ENCODE measurements around the gene CBX7. TPM values are rescaled to one million over a fixed set of nuclear protein-coding genes. Genes with fewer than 3 reads are reported as not detected.

Gene CBX7
- polyA plus RNA-seq, 3 donors, result 3.1 to 18.0 (median 4.0) TPM

DNA sequence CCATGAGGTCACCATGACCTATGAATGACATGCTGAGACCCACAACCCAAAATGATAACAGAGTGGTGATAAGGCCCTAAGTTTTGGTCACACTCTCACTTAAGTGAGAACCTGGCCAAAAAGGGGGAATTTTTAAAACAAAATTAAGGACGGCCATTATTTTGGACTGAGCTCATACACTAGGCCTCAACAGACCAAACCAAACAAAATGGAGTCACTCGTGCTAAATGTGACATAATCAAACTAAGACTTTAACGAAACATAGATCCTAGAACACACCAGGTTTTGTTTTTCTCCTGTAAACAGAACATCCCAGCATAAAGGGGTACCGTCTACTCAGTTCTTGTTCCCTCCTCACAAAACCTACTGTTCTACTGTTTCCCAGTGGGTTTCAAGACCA lies 44.0 kb downstream of the CBX7 start:
- Histone ChIP-seq H3K79me2 (ENCODE audit: insufficient read depth, low read length) (no peaks in the 10 kb centered on the region), H3K4me1 (ENCODE audit: control insufficient read depth in 1 of 2, insufficient read depth in 2 of 2, low read length in 2 of 2) (no peaks in the 10 kb centered on the region), H3K4me3 (replicated peaks in 1 of 3; ENCODE audit: low read depth in 2 of 3, low read length in 3 of 3) (no peak overlapping the region), H3K9me3 (replicated peaks in 1 of 2; ENCODE audit: control insufficient read depth in 1 of 2, insufficient read depth in 1 of 2, low read length in 2 of 2) (no peaks in the 10 kb centered on the region), H2AFZ (ENCODE audit: insufficient read depth, low read depth, low read length, poor library complexity, severe bottlenecking) (no peak overlapping the region), H4K20me1 (ENCODE audit: insufficient read depth, low read length) (no peaks in the 10 kb centered on the region), H3K27ac (ENCODE audit: low read depth in 1 of 2, low read length in 2 of 2) (no peak overlapping the region), H3K9ac (ENCODE audit: insufficient read depth, low read length, poor library complexity, severe bottlenecking) (no peak overlapping the region), H3K36me3 (replicated peaks in 1 of 2; ENCODE audit: control insufficient read depth in 1 of 2, insufficient read depth in 2 of 2, low read length in 2 of 2) (no peaks in the 10 kb centered on the region), H3K27me3 (ENCODE audit: control insufficient read depth in 2 of 2, insufficient read depth in 2 of 2, low read length in 2 of 2) (peaks cover 0 to 3% of the 10 kb centered on the region in 2 donors), H3K4me2 (replicated peaks; ENCODE audit: extremely low read depth, low read length, poor library complexity, severe bottlenecking) (no peak overlapping the region)
- intact Hi-C loops (cut with micrococcal nuclease), result no loop called here
- TF ChIP-seq, protein P1, sequence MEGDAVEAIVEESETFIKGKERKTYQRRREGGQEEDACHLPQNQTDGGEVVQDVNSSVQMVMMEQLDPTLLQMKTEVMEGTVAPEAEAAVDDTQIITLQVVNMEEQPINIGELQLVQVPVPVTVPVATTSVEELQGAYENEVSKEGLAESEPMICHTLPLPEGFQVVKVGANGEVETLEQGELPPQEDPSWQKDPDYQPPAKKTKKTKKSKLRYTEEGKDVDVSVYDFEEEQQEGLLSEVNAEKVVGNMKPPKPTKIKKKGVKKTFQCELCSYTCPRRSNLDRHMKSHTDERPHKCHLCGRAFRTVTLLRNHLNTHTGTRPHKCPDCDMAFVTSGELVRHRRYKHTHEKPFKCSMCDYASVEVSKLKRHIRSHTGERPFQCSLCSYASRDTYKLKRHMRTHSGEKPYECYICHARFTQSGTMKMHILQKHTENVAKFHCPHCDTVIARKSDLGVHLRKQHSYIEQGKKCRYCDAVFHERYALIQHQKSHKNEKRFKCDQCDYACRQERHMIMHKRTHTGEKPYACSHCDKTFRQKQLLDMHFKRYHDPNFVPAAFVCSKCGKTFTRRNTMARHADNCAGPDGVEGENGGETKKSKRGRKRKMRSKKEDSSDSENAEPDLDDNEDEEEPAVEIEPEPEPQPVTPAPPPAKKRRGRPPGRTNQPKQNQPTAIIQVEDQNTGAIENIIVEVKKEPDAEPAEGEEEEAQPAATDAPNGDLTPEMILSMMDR (IDR thresholded peaks at IDR 0.05), result no peak
- Mint-ChIP-seq H3K4me1 (peaks cover 3% of the 10 kb centered on the region), H3K9me3 (peaks cover 0 to 2% (median 0%) of the 10 kb centered on the region in 7 donors), H3K27ac (no peak overlapping the region), H3K36me3 (no peaks in the 10 kb centered on the region), H3K27me3 (ENCODE audit: low read depth in 3 of 3) (peaks cover 9 to 14% (median 9%) of the 10 kb centered on the region in 3 donors), H3K4me3 (no peak overlapping the region)
- no peak for DNase-seq
- WGBS (ENCODE audit: insufficient coverage), result 100% methylated on average over 2 of the region's 4 CpGs

DNA sequence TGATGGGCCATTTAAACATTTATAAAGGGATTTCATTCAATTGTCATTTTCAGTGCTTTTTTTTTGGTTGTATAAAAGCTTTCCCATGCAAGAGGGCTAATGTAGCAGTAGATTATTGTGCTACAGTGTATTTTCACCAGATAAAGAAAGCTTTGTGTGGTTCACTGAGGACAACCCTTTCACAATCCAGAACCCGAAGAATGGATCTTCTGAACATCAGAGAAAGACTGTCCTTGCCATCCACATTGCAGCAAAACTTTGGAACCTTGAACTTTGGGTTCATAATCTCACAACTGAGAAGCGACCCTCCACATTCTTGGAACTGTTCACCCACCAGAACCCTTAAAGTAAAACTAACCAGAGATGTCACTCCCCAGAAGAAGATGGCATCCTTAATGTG lies 46.2 kb downstream of the CBX7 start:
- 94% methylated on average over 2 of the region's 2 CpGs for WGBS (ENCODE audit: insufficient coverage)
- no peaks in the 10 kb centered on the region for H3K4me1 ChIP-seq (ENCODE audit: control insufficient read depth in 1 of 2, insufficient read depth in 2 of 2, low read length in 2 of 2)
- Mint-ChIP-seq H3K27ac (no peak overlapping the region), H3K9me3 (peaks cover 0 to 1% (median 0%) of the 10 kb centered on the region in 7 donors), H3K4me1 (peaks cover 3% of the 10 kb centered on the region), H3K36me3 (no peaks in the 10 kb centered on the region), H3K27me3 (ENCODE audit: low read depth in 3 of 3) (peaks cover 9 to 14% (median 9%) of the 10 kb centered on the region in 3 donors), H3K4me3 (no peak overlapping the region)
- H3K79me2 ChIP-seq (ENCODE audit: insufficient read depth, low read length), result no peaks in the 10 kb centered on the region
- no peak overlapping the region for H3K9ac ChIP-seq (ENCODE audit: insufficient read depth, low read length, poor library complexity, severe bottlenecking)
- no peak overlapping the region for H2AFZ ChIP-seq (ENCODE audit: insufficient read depth, low read depth, low read length, poor library complexity, severe bottlenecking)
- TF ChIP-seq, protein P1 (IDR thresholded peaks at IDR 0.05), result no peak
- peaks cover 0 to 3% of the 10 kb centered on the region in 2 donors for H3K27me3 ChIP-seq (ENCODE audit: control insufficient read depth in 2 of 2, insufficient read depth in 2 of 2, low read length in 2 of 2)
- H3K27ac ChIP-seq (ENCODE audit: low read depth in 1 of 2, low read length in 2 of 2), result no peak overlapping the region
- DNase-seq, result no peak
- H3K4me2 ChIP-seq (replicated peaks; ENCODE audit: extremely low read depth, low read length, poor library complexity, severe bottlenecking), result no peak overlapping the region
- H3K36me3 ChIP-seq (replicated peaks in 1 of 2; ENCODE audit: control insufficient read depth in 1 of 2, insufficient read depth in 2 of 2, low read length in 2 of 2), result no peaks in the 10 kb centered on the region
- H3K4me3 ChIP-seq (replicated peaks in 1 of 3; ENCODE audit: low read depth in 2 of 3, low read length in 3 of 3), result no peak overlapping the region
- no peaks in the 10 kb centered on the region for H3K9me3 ChIP-seq (replicated peaks in 1 of 2; ENCODE audit: control insufficient read depth in 1 of 2, insufficient read depth in 1 of 2, low read length in 2 of 2)
- intact Hi-C loops (cut with micrococcal nuclease), result no loop called here
- H4K20me1 ChIP-seq (ENCODE audit: insufficient read depth, low read length), result no peaks in the 10 kb centered on the region

Measured in CD14-positive monocyte (primary cell).